H54 (cell line): ENCODE data around the gene TANGO6.

Source experiments
- DNase-seq: peaks from one replicate; pipeline ENCODE4 v3.0.0; 2011; ENCODE audit warnings: low spot score, mixed read lengths; ENCODE audit not compliant: insufficient read length
- FAIRE-seq: peaks from 3 replicates; lab custom pipeline; 2011; peaks lifted over from hg19 to GRCh38; lab: Jason Lieb, UNC
- POLR2A ChIP-seq: IDR thresholded peaks from 2 replicates; pipeline ENCODE4 v1.6.1; 2011; ENCODE audit warnings: low read depth, mild to moderate bottlenecking, low read length

TANGO6 gene

GRCh38 chr16:68844211-68844564 lies 857 bp downstream of the TANGO6 start:
- TF ChIP-seq POLR2A: no peak
- FAIRE-seq (no peak), DNase-seq (no peak)

DNA sequence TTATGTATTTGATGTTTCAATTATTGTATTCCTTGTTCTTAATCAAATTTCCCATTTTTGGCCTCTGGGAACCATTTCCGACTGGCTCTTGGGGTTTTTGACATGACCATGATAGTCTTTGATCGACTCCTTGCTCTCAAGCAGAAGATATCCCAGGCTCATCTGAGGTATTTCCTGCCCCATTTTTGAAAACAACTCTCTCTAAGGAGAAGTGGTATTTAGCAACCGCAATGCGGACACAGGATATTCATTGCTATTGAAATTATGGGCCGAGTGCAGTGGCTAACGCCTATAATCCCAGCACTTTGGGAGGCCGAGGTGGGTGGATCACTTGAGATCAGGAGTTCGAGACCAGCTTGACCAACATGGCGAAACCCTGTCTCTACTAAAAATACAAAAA lies 5.5 kb downstream of the TANGO6 start:
- DNase-seq (no peak), FAIRE-seq (no peak)
- no peak for TF ChIP-seq POLR2A

- DNase-seq (no peak), FAIRE-seq (no peak)
- TF ChIP-seq POLR2A: no peak
These were observed 7.2 kb downstream of the TANGO6 start for GRCh38 chr16:68850481-68850880.

DNA sequence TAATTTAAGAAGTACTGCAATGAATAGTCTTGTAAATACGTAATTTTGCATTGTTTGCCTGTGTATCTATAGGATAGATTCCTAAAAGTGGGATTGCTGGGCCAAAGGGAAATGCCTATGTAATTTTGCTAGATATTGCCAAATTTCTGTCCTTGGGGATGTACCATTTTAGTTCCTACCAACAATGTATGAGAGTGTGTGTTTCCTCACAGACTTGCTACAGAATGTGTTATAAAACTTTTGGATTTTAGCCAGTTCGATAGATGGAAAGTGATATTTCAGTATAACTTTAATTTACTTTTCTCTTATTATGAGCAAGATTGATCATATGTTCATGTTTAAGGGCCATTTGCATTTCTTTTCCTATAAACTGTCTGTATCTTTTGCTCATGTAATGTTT lies 8.3 kb downstream of the TANGO6 start:
- FAIRE-seq: no peak
- no peak for TF ChIP-seq POLR2A

DNA sequence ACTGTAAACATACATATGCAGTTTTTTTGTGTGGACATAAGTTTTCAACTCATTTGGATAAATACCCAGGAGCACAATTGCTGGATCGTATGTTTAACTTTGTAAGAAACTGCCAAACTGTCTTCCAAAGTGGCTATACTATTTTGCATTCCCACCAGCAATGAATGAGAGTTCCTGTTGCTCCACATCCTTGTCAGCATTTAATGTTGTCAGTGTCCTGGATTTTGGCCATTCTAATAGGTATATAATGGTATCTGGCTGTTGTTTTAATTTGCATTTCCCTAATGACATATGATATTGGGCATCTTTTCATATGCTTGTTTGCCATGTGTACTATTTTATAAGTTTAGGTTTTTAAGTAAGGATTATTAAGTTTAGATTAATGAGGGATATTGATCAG lies 14.1 kb downstream of the TANGO6 start:
- no peak for DNase-seq
- FAIRE-seq: no peak
- TF ChIP-seq POLR2A: no peak

More for the DNA sequence above, 8.3 kb downstream of the TANGO6 start:
- no peak for DNase-seq

- FAIRE-seq (no peak), DNase-seq (no peak)
- TF ChIP-seq POLR2A: no peak
These were observed 16.5 kb downstream of the TANGO6 start for GRCh38 chr16:68859828-68860227.

GRCh38 chr16:68860978-68861892 lies 17.9 kb downstream of the TANGO6 start:
- FAIRE-seq (no peak), DNase-seq (no peak)
- no peak for TF ChIP-seq POLR2A

DNA sequence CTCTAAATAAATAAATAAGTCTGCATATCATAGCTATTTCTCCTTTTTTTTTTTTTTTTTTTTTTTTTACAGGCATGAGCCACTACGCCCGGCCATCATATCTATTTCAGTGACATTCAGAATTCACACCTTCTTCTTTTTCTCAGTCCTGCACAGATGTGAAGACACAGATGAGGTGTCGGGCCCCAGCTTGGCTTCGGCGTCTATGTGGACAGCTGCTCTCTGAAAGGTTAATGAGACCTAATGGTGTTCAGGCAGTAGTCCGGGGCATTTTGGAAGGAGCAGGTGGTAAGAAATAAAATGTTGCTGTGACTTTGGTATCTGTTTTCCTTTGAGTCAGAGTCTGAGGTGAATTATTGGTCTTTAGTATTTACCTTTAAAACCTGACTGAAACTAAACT lies 23.6 kb downstream of the TANGO6 start:
- DNase-seq (no peak), FAIRE-seq (no peak)
- no peak for TF ChIP-seq POLR2A

- TF ChIP-seq POLR2A: no peak
- FAIRE-seq: no peak
- DNase-seq: no peak
These were observed 26.3 kb downstream of the TANGO6 start for GRCh38 chr16:68869492-68870088.

- TF ChIP-seq POLR2A: no peak
- DNase-seq (no peak), FAIRE-seq (no peak)
These were observed 30.5 kb downstream of the TANGO6 start for GRCh38 chr16:68873635-68874471.

GRCh38 chr16:68875871-68876270 lies 32.5 kb downstream of the TANGO6 start:
- FAIRE-seq (no peak), DNase-seq (no peak)
- TF ChIP-seq POLR2A: no peak

- no peak for TF ChIP-seq POLR2A
- FAIRE-seq: no peak
- DNase-seq: no peak
These were observed 40.4 kb downstream of the TANGO6 start for GRCh38 chr16:68883685-68884084.

DNA sequence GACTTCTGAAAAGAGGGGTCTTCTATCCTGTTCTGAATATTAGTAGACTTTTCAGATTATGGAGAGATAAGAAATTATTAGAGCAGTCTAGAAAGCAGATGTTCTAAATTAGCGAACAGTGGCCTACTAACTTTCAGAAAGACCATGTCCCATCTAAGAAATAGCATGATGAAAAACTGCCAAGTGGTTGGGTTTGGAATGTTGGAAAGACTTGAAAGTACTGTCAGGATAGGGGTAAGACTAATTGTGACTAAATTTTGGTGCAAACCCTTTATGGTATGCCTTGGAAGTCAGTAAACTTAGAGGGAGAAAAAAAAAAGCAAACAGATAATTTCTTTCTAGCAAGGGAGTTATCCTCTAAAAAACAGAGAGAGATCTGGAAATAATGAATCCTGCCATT lies 41.1 kb downstream of the TANGO6 start:
- DNase-seq: no peak
- no peak for TF ChIP-seq POLR2A
- no peak for FAIRE-seq
